ENCODE measurements around the gene MACROD2. TPM values are rescaled to one million over a fixed set of nuclear protein-coding genes. Genes with fewer than 3 reads are reported as not detected.

MACROD2 gene
- total RNA-seq, 1 donor from 2014 or later: not detected

GRCh38 chr20:14401479-14402138 lies 406.3 kb downstream of the MACROD2 start:
- intact Hi-C loops (cut with micrococcal nuclease): no loop called here

GRCh38 chr20:14404515-14404914 lies 409.2 kb downstream of the MACROD2 start:
- intact Hi-C loops (cut with micrococcal nuclease): no loop called here

DNA sequence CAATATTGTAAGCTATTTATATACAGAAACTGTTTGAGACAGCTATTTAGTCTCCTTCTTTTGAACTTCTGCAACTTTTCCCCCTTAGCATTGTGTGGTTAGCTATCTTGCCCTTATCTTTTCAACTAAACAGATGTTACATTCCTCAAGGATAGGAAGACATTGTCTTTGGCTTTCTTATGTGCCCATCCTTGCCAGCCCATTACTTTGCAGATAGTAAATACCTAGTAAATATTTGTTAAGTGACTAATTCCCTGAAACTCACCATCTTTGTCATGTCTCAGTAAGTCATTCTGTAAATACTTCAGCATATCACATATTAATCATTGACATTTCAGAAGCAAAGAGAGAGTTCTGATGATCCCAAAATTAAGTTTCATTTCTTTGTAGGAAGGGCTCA lies 411.2 kb downstream of the MACROD2 start:
- intact Hi-C loops (cut with micrococcal nuclease): no loop called here

DNA sequence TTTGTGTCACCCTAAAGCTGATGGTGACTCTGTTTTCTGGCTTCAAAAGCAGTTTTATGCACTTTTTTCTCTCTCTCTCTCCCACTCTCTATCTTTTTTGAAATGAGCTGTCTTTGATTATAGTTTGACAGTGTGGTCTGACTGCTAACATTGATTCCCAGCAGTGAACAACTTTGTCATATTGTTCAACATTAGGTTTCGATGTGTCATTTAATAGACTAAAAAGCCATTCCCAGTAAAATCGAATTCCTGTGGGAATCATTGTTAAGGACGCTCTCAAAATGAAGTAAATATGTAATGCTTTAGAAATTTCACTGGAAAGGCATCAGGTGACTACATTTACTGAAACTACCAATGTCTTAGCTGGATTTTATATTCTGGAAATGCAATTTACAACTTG lies 412.0 kb downstream of the MACROD2 start:
- intact Hi-C loops (cut with micrococcal nuclease): no loop called here

- intact Hi-C loops (cut with micrococcal nuclease): no loop called here
Measured at GRCh38 chr20:14410869-14411555, 415.7 kb downstream of the MACROD2 start.

- intact Hi-C loops (cut with micrococcal nuclease): no loop called here
Measured at GRCh38 chr20:14412065-14412681, 416.9 kb downstream of the MACROD2 start.

GRCh38 chr20:14413835-14414234 lies 418.5 kb downstream of the MACROD2 start:
- intact Hi-C loops (cut with micrococcal nuclease): no loop called here

- intact Hi-C loops (cut with micrococcal nuclease): no loop called here
Measured at GRCh38 chr20:14414560-14414959, 419.2 kb downstream of the MACROD2 start.

- intact Hi-C loops (cut with micrococcal nuclease): no loop called here
Measured at GRCh38 chr20:14415467-14415866, 420.2 kb downstream of the MACROD2 start.

GRCh38 chr20:14418376-14418775 lies 423.1 kb downstream of the MACROD2 start:
- intact Hi-C loops (cut with micrococcal nuclease): no loop called here

- intact Hi-C loops (cut with micrococcal nuclease): no loop called here
Measured at GRCh38 chr20:14422892-14423291, 427.6 kb downstream of the MACROD2 start.

- intact Hi-C loops (cut with micrococcal nuclease): no loop called here
Measured at GRCh38 chr20:14431568-14431967, 436.3 kb downstream of the MACROD2 start.

DNA sequence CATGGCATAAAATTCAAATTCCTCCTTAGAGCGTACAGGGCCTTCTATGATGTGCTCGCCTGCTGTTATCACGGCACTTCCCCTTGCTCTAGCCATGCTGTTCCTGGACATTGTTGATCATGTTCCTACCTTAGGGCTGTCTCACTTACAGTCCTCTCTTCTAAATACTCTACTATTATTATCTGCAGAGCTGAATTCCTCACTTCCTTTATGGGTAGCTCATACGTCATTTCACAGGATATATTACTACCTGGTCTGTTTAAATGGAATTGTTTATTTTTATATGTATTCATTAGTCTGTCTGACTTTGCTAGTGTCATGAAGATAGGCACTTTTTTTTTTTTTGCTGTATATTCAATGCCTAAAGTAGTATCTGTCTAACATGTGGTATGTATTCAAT lies 436.8 kb downstream of the MACROD2 start:
- intact Hi-C loops (cut with micrococcal nuclease): no loop called here

- intact Hi-C loops (cut with micrococcal nuclease): no loop called here
Measured at GRCh38 chr20:14432597-14432996, 437.3 kb downstream of the MACROD2 start.

DNA sequence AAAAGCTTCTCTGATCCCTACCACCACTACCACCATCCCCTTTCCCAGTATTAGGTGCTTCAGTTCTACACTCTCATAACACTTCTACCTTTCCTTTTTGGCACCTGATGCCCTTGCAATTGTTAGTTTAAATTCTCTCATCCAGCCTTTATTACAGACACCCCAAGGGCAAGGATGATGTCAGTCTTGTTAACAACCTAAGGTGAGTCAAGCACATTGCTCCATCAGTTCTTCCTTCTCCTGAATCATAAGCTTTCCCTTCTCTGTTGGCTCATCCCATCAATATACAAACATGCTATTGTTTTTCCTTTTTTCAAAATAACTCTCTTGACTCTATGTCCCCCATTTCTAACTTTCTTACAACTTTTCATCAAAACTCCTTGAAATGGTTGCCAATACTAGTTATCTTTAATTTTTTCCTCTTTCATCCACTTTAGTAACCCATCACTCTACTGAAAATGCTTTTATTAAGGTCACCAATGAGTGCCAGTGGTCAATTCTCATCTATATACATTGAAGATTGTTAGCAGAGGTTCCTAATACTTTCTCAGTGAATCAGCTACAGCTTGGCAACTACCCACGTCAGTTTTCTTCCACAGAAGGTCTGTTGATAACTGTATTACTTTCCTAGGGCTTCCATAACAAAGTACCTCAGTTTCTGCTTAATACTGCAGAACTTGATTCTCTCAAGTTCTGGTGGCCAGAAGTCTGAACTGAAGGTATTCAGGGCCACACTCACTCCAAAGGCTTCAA lies 439.2 kb downstream of the MACROD2 start:
- intact Hi-C loops (cut with micrococcal nuclease): no loop called here

DNA sequence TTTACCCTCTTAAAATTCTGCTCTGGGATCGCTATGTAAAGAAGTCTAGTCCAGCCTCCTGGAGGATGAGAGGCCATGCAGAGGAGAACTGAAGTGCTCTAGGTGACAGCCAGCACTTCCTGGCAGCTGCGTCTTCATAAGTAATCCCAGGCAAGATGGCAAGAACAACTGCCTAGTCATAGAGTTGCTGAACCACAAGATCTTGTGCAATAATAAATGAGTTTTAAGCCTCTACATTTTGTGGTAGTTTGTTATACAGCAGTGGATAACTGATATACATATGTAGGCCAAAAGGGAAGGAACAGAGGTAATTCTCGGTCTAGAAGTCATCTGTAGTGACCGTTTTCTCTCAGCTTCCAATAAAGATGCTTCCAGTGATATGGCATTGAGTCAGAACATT lies 445.9 kb downstream of the MACROD2 start:
- intact Hi-C loops (cut with micrococcal nuclease): no loop called here

- intact Hi-C loops (cut with micrococcal nuclease): no loop called here
Measured at GRCh38 chr20:14444106-14444505, 448.8 kb downstream of the MACROD2 start.

- intact Hi-C loops (cut with micrococcal nuclease): no loop called here
Measured at GRCh38 chr20:14445310-14445709, 450.0 kb downstream of the MACROD2 start.

GRCh38 chr20:14445902-14446301 lies 450.6 kb downstream of the MACROD2 start:
- intact Hi-C loops (cut with micrococcal nuclease): no loop called here

- intact Hi-C loops (cut with micrococcal nuclease): no loop called here
Measured at GRCh38 chr20:14446446-14446845, 451.1 kb downstream of the MACROD2 start.

DNA sequence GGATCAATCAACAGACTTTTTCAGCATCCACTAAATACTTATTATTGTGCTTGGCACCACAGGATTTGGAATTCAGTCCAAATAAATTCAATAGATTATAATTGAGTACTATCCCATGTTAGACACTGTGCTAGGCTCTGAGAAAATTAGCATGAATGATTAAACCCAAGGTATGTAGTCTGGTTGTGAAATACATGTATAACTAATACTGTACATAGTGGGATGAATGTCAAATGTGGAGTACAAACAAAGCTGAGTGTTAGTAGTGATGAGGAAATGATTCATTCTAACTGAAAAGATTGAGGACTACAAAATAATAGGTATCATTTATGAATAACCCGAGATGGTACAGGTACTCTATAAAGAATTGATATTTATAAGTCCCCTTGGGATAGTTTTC lies 454.0 kb downstream of the MACROD2 start:
- intact Hi-C loops (cut with micrococcal nuclease): no loop called here

DNA sequence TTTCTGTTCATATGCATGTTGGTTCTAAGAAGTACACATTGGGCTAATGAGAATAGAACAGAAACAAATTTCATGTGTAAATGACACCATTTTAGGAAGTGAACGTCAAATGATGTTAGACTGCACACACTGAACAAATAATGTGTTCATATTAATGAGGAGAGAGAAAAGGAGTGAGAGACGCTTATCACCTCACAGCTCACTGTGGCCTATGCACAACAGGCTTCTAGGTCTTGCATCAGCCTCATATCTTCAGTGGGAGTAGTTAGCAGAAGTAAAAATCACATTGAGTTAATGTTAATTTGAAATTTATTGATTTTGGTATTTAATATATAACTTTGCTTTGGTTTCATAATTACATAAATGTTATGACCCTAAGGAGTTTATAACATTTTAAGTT lies 454.9 kb downstream of the MACROD2 start:
- intact Hi-C loops (cut with micrococcal nuclease): no loop called here

Data from T-helper 1 cell treated with Interleukin-12 subunit alpha and Interleukin-12 subunit beta and Interleukin-4 antibody, amounts not matched to agents 30 ng/mL and 1 ng/mL, for 36 hours (primary cell).